ENCODE measurements around the gene AGBL1. TPM values are rescaled to one million over a fixed set of nuclear protein-coding genes. Genes with fewer than 3 reads are reported as not detected.
A peak's percentile ranks its signal among the peaks of the same experiment; 100 is the strongest.

AGBL1 gene
- total and polyA plus RNA-seq, 3 experiments from 2014 or later = not detected

GRCh38 chr15:86558686-86559085, 479.0 kb downstream of the AGBL1 start:
- Mint-ChIP-seq H3K36me3 (peaks cover 0 to 4% (median 2%) of the 10 kb centered on the region in 3 donors), H3K27ac (no peak overlapping the region), H3K9me3 (peaks cover 7 to 23% (median 11%) of the 10 kb centered on the region in 5 donors), H3K4me3 (no peak overlapping the region), H3K27me3 (peaks cover 0 to 1% of the 10 kb centered on the region in 2 donors), H3K4me1 (no peaks in the 10 kb centered on the region)
- Histone ChIP-seq H3K27me3 (ENCODE audit: insufficient read depth, low read length, poor library complexity, severe bottlenecking) (no peaks in the 10 kb centered on the region), H3K9me3 (ENCODE audit: low read length) (no peaks in the 10 kb centered on the region), H3K27ac (ENCODE audit: low read depth, low read length) (no peak overlapping the region), H3K4me3 (ENCODE audit: low read length) (no peak overlapping the region), H3K4me1 (ENCODE audit: insufficient read depth, low read length) (no peaks in the 10 kb centered on the region), H3K36me3 (ENCODE audit: insufficient read depth, low read length) (no peaks in the 10 kb centered on the region)
- POLR2A ChIA-PET = no interaction called here
- no peak for DNase-seq
- CTCF ChIA-PET = no interaction called here

GRCh38 chr15:86568378-86568777, 488.7 kb downstream of the AGBL1 start:
- ChIA-PET CTCF (no interaction called here), POLR2A (no interaction called here)
- H3K27me3 Mint-ChIP-seq = peaks cover 6 to 7% of the 10 kb centered on the region in 2 donors
- H3K27ac ChIP-seq (ENCODE audit: low read depth, low read length) = no peak overlapping the region
- H3K9me3 Mint-ChIP-seq = peaks cover 8 to 18% (median 12%) of the 10 kb centered on the region in 5 donors
- no peak overlapping the region for H3K27ac Mint-ChIP-seq
- no peaks in the 10 kb centered on the region for H3K36me3 ChIP-seq (ENCODE audit: insufficient read depth, low read length)
- H3K9me3 ChIP-seq (ENCODE audit: low read length) = no peaks in the 10 kb centered on the region
- H3K4me1 ChIP-seq (ENCODE audit: insufficient read depth, low read length) = no peaks in the 10 kb centered on the region
- H3K4me3 ChIP-seq (ENCODE audit: low read length) = no peak overlapping the region
- no peak overlapping the region for H3K4me3 Mint-ChIP-seq
- no peak for DNase-seq
- H3K4me1 Mint-ChIP-seq = peaks cover 0 to 11% (median 6%) of the 10 kb centered on the region in 3 donors
- peaks cover 0 to 20% (median 1%) of the 10 kb centered on the region in 3 donors for H3K36me3 Mint-ChIP-seq
- H3K27me3 ChIP-seq (ENCODE audit: insufficient read depth, low read length, poor library complexity, severe bottlenecking) = no peaks in the 10 kb centered on the region

DNA sequence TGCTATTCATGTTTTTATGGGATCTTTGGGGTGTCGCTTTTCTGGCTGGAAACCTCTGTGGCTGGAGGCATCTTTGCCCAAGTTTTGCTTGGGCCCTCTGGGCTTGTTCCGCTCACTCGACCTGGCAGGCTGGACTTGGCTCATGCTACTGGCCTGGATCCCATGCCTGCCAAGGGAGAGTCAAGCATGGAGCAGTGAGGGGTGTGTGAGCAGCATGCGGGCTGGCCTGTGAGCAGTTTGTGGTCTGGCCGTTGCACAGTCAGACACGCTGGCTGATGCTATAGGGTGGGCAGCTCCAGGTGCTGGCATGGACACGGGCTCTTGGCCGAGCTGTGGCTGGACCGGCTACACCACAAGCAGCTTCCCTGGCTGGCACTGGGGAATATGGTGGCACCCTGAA, 491.1 kb downstream of the AGBL1 start:
- no peak for DNase-seq
- POLR2A ChIA-PET = no interaction called here
- CTCF ChIA-PET = interaction anchor here (1.0 kb wide), 1 partner anchor 15 kb away, joined by 3 read pairs; no protein-coding TSS in a partner anchor
- Mint-ChIP-seq H3K27ac (no peak overlapping the region), H3K36me3 (peaks cover 0 to 14% (median 0%) of the 10 kb centered on the region in 3 donors), H3K4me1 (peaks cover 7 to 20% (median 16%) of the 10 kb centered on the region in 3 donors), H3K27me3 (peaks cover 6 to 7% of the 10 kb centered on the region in 2 donors), H3K4me3 (no peak overlapping the region), H3K9me3 (peaks cover 0 to 3% (median 2%) of the 10 kb centered on the region in 5 donors)
- H3K4me1 ChIP-seq (ENCODE audit: insufficient read depth, low read length) = no peaks in the 10 kb centered on the region
- H3K27me3 ChIP-seq (ENCODE audit: insufficient read depth, low read length, poor library complexity, severe bottlenecking) = no peaks in the 10 kb centered on the region
- H3K36me3 ChIP-seq (ENCODE audit: insufficient read depth, low read length) = no peaks in the 10 kb centered on the region
- no peak overlapping the region for H3K4me3 ChIP-seq (ENCODE audit: low read length)
- no peaks in the 10 kb centered on the region for H3K9me3 ChIP-seq (ENCODE audit: low read length)
- H3K27ac ChIP-seq (ENCODE audit: low read depth, low read length) = no peak overlapping the region

DNA sequence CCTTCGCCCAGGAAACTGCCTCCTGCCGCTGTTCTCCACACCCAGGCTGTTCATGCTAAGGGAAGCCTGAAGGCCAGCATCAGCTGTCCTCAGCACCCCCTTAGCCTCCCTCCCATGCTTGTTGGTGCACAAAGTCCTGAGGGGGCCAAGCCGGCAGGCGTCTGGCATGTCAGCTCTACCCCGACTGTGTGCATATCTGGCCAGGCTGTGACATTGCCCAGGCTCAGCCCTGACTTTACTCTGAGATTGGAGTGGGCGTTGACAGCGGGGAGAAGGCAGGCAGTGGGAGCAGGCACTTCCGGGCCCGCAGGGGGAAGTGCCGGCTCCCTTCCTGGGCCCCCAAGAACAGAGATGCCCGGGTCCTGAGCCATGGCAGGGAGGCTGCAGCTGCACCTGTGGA, 492.2 kb downstream of the AGBL1 start:
- no peak for DNase-seq
- peaks cover 0 to 6% (median 2%) of the 10 kb centered on the region in 5 donors for H3K9me3 Mint-ChIP-seq
- no peaks in the 10 kb centered on the region for H3K4me1 ChIP-seq (ENCODE audit: insufficient read depth, low read length)
- peaks cover 7 to 13% (median 13%) of the 10 kb centered on the region in 3 donors for H3K4me1 Mint-ChIP-seq
- no peaks in the 10 kb centered on the region for H3K36me3 ChIP-seq (ENCODE audit: insufficient read depth, low read length)
- CTCF ChIA-PET = no interaction called here
- peaks cover 4 to 6% of the 10 kb centered on the region in 2 donors for H3K27me3 Mint-ChIP-seq
- no peaks in the 10 kb centered on the region for H3K27me3 ChIP-seq (ENCODE audit: insufficient read depth, low read length, poor library complexity, severe bottlenecking)
- H3K4me3 Mint-ChIP-seq = no peak overlapping the region
- H3K4me3 ChIP-seq (ENCODE audit: low read length) = no peak overlapping the region
- POLR2A ChIA-PET = no interaction called here
- H3K27ac Mint-ChIP-seq = no peak overlapping the region
- H3K9me3 ChIP-seq (ENCODE audit: low read length) = no peaks in the 10 kb centered on the region
- H3K27ac ChIP-seq (ENCODE audit: low read depth, low read length) = no peak overlapping the region
- peaks cover 0 to 22% (median 0%) of the 10 kb centered on the region in 3 donors for H3K36me3 Mint-ChIP-seq

GRCh38 chr15:86572368-86572841, 492.7 kb downstream of the AGBL1 start:
- CTCF ChIA-PET = no interaction called here

GRCh38 chr15:86573476-86573875, 493.8 kb downstream of the AGBL1 start:
- POLR2A ChIA-PET = no interaction called here

More at GRCh38 chr15:86572368-86572841, 492.7 kb downstream of the AGBL1 start:
- Histone ChIP-seq H3K27me3 (ENCODE audit: insufficient read depth, low read length, poor library complexity, severe bottlenecking) (no peaks in the 10 kb centered on the region), H3K27ac (ENCODE audit: low read depth, low read length) (no peak overlapping the region), H3K4me3 (ENCODE audit: low read length) (no peak overlapping the region), H3K9me3 (ENCODE audit: low read length) (no peaks in the 10 kb centered on the region), H3K4me1 (ENCODE audit: insufficient read depth, low read length) (no peaks in the 10 kb centered on the region), H3K36me3 (ENCODE audit: insufficient read depth, low read length) (no peaks in the 10 kb centered on the region)
- peak overlapping the region in 1 of 8 donors; percentile 68 for H3K27ac Mint-ChIP-seq
- H3K4me3 Mint-ChIP-seq = no peak overlapping the region
- peaks cover 7 to 13% (median 13%) of the 10 kb centered on the region in 3 donors for H3K4me1 Mint-ChIP-seq
- peaks cover 0 to 6% (median 3%) of the 10 kb centered on the region in 5 donors for H3K9me3 Mint-ChIP-seq
- H3K36me3 Mint-ChIP-seq = peaks cover 0 to 27% (median 2%) of the 10 kb centered on the region in 3 donors
- peaks cover 4 to 6% of the 10 kb centered on the region in 2 donors for H3K27me3 Mint-ChIP-seq
- POLR2A ChIA-PET = no interaction called here
- DNase-seq = no peak

DNA sequence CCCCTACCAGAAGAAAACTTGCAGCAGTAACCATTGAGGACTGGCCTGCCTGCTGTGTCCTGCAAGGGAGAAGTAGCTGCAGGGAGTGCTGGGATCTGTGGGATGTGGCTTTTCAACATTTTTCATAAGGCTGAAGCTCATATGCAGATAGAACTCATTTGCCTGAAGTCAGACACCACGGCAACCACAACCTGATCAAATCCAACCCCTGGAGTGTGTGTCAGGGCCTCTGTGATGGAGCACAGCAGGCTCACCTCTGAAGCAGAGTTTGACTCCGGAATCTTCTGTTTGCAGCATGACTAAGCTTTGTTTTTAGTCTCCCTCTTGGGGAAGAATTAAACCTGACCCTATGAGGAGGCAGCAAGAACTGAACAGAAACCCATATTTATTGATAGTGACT, 508.7 kb downstream of the AGBL1 start:
- H3K27ac Mint-ChIP-seq = no peak overlapping the region
- H3K27me3 Mint-ChIP-seq = no peaks in the 10 kb centered on the region
- no peak for DNase-seq
- Histone ChIP-seq H3K27ac (ENCODE audit: low read depth, low read length) (no peak overlapping the region), H3K9me3 (ENCODE audit: low read length) (no peaks in the 10 kb centered on the region), H3K4me1 (ENCODE audit: insufficient read depth, low read length) (no peaks in the 10 kb centered on the region), H3K4me3 (ENCODE audit: low read length) (no peak overlapping the region), H3K27me3 (ENCODE audit: insufficient read depth, low read length, poor library complexity, severe bottlenecking) (no peaks in the 10 kb centered on the region), H3K36me3 (ENCODE audit: insufficient read depth, low read length) (no peaks in the 10 kb centered on the region)
- H3K9me3 Mint-ChIP-seq = peaks cover 0 to 4% (median 3%) of the 10 kb centered on the region in 5 donors
- ChIA-PET POLR2A (no interaction called here), CTCF (no interaction called here)
- H3K4me3 Mint-ChIP-seq = no peak overlapping the region
- H3K4me1 Mint-ChIP-seq = peaks cover 0 to 6% (median 0%) of the 10 kb centered on the region in 3 donors
- peaks cover 0 to 7% (median 0%) of the 10 kb centered on the region in 3 donors for H3K36me3 Mint-ChIP-seq

More at GRCh38 chr15:86573476-86573875, 493.8 kb downstream of the AGBL1 start:
- H3K9me3 ChIP-seq (ENCODE audit: low read length) = no peaks in the 10 kb centered on the region
- H3K27ac Mint-ChIP-seq = no peak overlapping the region
- CTCF ChIA-PET = no interaction called here
- no peak overlapping the region for H3K4me3 ChIP-seq (ENCODE audit: low read length)
- DNase-seq = no peak
- peaks cover 0 to 27% (median 2%) of the 10 kb centered on the region in 3 donors for H3K36me3 Mint-ChIP-seq
- H3K4me1 ChIP-seq (ENCODE audit: insufficient read depth, low read length) = no peaks in the 10 kb centered on the region
- no peak overlapping the region for H3K27ac ChIP-seq (ENCODE audit: low read depth, low read length)
- H3K4me1 Mint-ChIP-seq = peaks cover 7 to 13% (median 13%) of the 10 kb centered on the region in 3 donors
- peaks cover 3 to 6% of the 10 kb centered on the region in 2 donors for H3K27me3 Mint-ChIP-seq
- H3K9me3 Mint-ChIP-seq = peaks cover 0 to 6% (median 3%) of the 10 kb centered on the region in 5 donors
- H3K36me3 ChIP-seq (ENCODE audit: insufficient read depth, low read length) = no peaks in the 10 kb centered on the region
- H3K4me3 Mint-ChIP-seq = no peak overlapping the region
- no peaks in the 10 kb centered on the region for H3K27me3 ChIP-seq (ENCODE audit: insufficient read depth, low read length, poor library complexity, severe bottlenecking)

GRCh38 chr15:86590461-86590860, 510.8 kb downstream of the AGBL1 start:
- H3K27ac Mint-ChIP-seq = no peak overlapping the region
- peaks cover 0 to 6% (median 3%) of the 10 kb centered on the region in 5 donors for H3K9me3 Mint-ChIP-seq
- H3K27me3 Mint-ChIP-seq = no peaks in the 10 kb centered on the region
- H3K27ac ChIP-seq (ENCODE audit: low read depth, low read length) = no peak overlapping the region
- H3K9me3 ChIP-seq (ENCODE audit: low read length) = no peaks in the 10 kb centered on the region
- ChIA-PET CTCF (no interaction called here), POLR2A (no interaction called here)
- no peaks in the 10 kb centered on the region for H3K27me3 ChIP-seq (ENCODE audit: insufficient read depth, low read length, poor library complexity, severe bottlenecking)
- no peaks in the 10 kb centered on the region for H3K36me3 Mint-ChIP-seq
- H3K36me3 ChIP-seq (ENCODE audit: insufficient read depth, low read length) = no peaks in the 10 kb centered on the region
- H3K4me1 Mint-ChIP-seq = peaks cover 0 to 6% (median 0%) of the 10 kb centered on the region in 3 donors
- no peak overlapping the region for H3K4me3 Mint-ChIP-seq
- no peak overlapping the region for H3K4me3 ChIP-seq (ENCODE audit: low read length)
- DNase-seq = no peak
- H3K4me1 ChIP-seq (ENCODE audit: insufficient read depth, low read length) = no peaks in the 10 kb centered on the region

Measured in CD8-positive, alpha-beta memory T cell (primary cell).